Panc1 (cell line): ENCODE measurements around the gene SUSD4. TPM values are rescaled to one million over a fixed set of nuclear protein-coding genes. Genes with fewer than 3 reads are reported as not detected.

Experiments
- ATAC-seq: fragments of 200-7000 bp; cut with Tn5 transposase; 2 replicates; pipeline ENCODE4 v1.9.1; 2020; ENCODE audit warnings: mild to moderate bottlenecking, moderate library complexity
- BruUV-seq: library from RNA; stranded (reverse); fragments of 400-500 nt; replicated peaks from 2 replicates; lab custom pipeline; 2021; lab: Mats Ljungman, UMichigan
- CTCF ChIA-PET: fragments of 300-600 bp; sonication (Branson Sonifier 250); formaldehyde crosslinking; loops from one replicate; lab custom pipeline; 2022; ENCODE audit warnings: antibody characterized with exemption; lab: Charles Lee
- POLR2A ChIA-PET: fragments of 300-600 bp; sonication (Branson Sonifier 250); formaldehyde crosslinking; loops from one replicate; lab custom pipeline; 2022; ENCODE audit warnings: antibody characterized with exemption; lab: Charles Lee
- DNase-seq: peaks from one replicate; pipeline ENCODE4 v3.0.0-alpha.2; 2010; ENCODE audit warnings: low read depth, low spot score
- H3K27ac ChIP-seq: 2 replicates; pipeline ENCODE4 v1.5.1; 2011; ENCODE audit warnings: mild to moderate bottlenecking, low read length, inconsistent platforms
- H3K27me3 ChIP-seq: fragments of 200-500 bp; sonication (Bioruptor generic); 2 replicates; pipeline ENCODE4 v1.6.0; 2014; ENCODE audit warnings: low read length, inconsistent platforms; ENCODE audit not compliant: control insufficient read depth, insufficient read depth
- H3K36me3 ChIP-seq: fragments of 200-500 bp; sonication (Bioruptor generic); 2 replicates; pipeline ENCODE4 v1.5.1; 2014; ENCODE audit warnings: inconsistent platforms, mild to moderate bottlenecking, low read length, moderate library complexity; ENCODE audit not compliant: control insufficient read depth, insufficient read depth
- H3K4me1 ChIP-seq: 2 replicates; pipeline ENCODE4 v1.5.1; 2011; ENCODE audit warnings: inconsistent platforms, mild to moderate bottlenecking, low read length, moderate library complexity; ENCODE audit not compliant: control insufficient read depth, insufficient read depth
- H3K4me3 ChIP-seq, 2 experiments: 2 replicates each; pipeline ENCODE4 v1.5.1; 2011 to 2012; ENCODE audit warnings: low read depth in 2 of 2, low read length in 2 of 2, mild to moderate bottlenecking in 2 of 2, inconsistent platforms in 1 of 2, moderate library complexity in 1 of 2
- H3K9me3 ChIP-seq: fragments of 200-500 bp; sonication (Bioruptor generic); 2 replicates; pipeline ENCODE4 v1.5.1; 2014; ENCODE audit warnings: low read depth, mild to moderate bottlenecking, inconsistent platforms, low read length, moderate library complexity; ENCODE audit not compliant: control insufficient read depth, insufficient read depth
- POLR2AphosphoS5 ChIP-seq: IDR thresholded peaks from 2 replicates; pipeline ENCODE4 v1.6.1; 2012; ENCODE audit warnings: mild to moderate bottlenecking, low read depth, low read length, moderate library complexity
- SIN3A ChIP-seq: IDR thresholded peaks from 2 replicates; pipeline ENCODE4 v1.6.1; 2012; ENCODE audit warnings: low read depth, mild to moderate bottlenecking, low read length, moderate library complexity, borderline replicate concordance; ENCODE audit not compliant: insufficient read depth
- TCF7L2 ChIP-seq: IDR thresholded peaks from 2 replicates; pipeline ENCODE4 v1.6.1; 2011; ENCODE audit warnings: mild to moderate bottlenecking, low read depth, low read length, inconsistent platforms
- in situ Hi-C: cut with HindIII; loops from 2 replicates; pipeline ENCODE4 v1.10.0; 2016; ENCODE audit warnings: low sequenced_read_pairs, low pct_unique_long_range_greater_than_20kb
- intact Hi-C: fragments of 100-400 bp; cut with micrococcal nuclease; formaldehyde crosslinking; loops from one replicate; pipeline ENCODE4 v1.10.0; 2022; ENCODE audit not compliant: unreplicated experiment
- total RNA-seq: library from RNA; stranded (reverse); gene quantifications from one replicate; pipeline ENCODE4 v1.2.1, GENCODE V29; 2021; ENCODE audit not compliant: unreplicated experiment
- TF ChIP-seq, protein P1 (sequence below): fragments of 450-650 bp; IDR thresholded peaks from 2 replicates; pipeline ENCODE4 v1.5.1; 2017; ENCODE audit warnings: mild to moderate bottlenecking
- TF ChIP-seq, protein P2 (sequence below), 2 experiments: IDR thresholded peaks; 2 replicates each; pipeline ENCODE4 v1.6.1; 2011 to 2012; ENCODE audit warnings: low read depth in 2 of 2, control low read depth in 1 of 2, low read length in 1 of 2, mild to moderate bottlenecking in 1 of 2, moderate library complexity in 1 of 2; ENCODE audit not compliant: insufficient read depth in 1 of 2

Gene SUSD4
- total RNA-seq, 1 experiment from 2014 or later = 0.28 TPM

- no peaks in the 10 kb centered on the region for H3K36me3 ChIP-seq
- TF ChIP-seq, protein P1, sequence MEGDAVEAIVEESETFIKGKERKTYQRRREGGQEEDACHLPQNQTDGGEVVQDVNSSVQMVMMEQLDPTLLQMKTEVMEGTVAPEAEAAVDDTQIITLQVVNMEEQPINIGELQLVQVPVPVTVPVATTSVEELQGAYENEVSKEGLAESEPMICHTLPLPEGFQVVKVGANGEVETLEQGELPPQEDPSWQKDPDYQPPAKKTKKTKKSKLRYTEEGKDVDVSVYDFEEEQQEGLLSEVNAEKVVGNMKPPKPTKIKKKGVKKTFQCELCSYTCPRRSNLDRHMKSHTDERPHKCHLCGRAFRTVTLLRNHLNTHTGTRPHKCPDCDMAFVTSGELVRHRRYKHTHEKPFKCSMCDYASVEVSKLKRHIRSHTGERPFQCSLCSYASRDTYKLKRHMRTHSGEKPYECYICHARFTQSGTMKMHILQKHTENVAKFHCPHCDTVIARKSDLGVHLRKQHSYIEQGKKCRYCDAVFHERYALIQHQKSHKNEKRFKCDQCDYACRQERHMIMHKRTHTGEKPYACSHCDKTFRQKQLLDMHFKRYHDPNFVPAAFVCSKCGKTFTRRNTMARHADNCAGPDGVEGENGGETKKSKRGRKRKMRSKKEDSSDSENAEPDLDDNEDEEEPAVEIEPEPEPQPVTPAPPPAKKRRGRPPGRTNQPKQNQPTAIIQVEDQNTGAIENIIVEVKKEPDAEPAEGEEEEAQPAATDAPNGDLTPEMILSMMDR = no peak
- H3K4me1 ChIP-seq = no peaks in the 10 kb centered on the region
- POLR2A ChIA-PET = no interaction called here
- ATAC-seq = no peak
- H3K4me3 ChIP-seq = no peak overlapping the region
- BruUV-seq = no TSS peak
- peaks cover 9% of the 10 kb centered on the region for H3K27me3 ChIP-seq
- intact Hi-C loops (no loop called here), in situ Hi-C loops (no loop called here)
- H3K9me3 ChIP-seq = no peaks in the 10 kb centered on the region
- no peak for DNase-seq
- CTCF ChIA-PET = no interaction called here
- no peak overlapping the region for H3K27ac ChIP-seq
Measured at GRCh38 chr1:223245983-223246382, 118.0 kb downstream of the SUSD4 start.

DNA sequence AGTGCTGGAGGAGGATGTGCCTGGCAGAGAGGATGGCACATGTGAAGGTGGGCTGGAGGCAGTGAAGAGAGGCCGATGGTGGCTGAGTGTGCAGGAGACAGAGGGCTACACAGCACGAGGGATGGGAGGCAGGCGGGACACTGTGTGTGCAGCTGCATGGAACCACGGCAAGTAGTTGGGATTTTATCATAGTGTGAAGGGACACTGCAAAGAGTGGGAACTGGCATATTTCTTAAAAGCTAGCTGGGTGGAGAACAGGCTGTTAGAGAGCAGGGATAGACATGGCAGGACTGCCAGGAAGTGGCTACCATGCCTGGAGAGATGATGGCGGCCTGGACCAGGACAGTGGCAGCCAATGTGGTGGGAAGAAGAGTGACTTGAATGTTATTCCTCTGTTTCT is 118.6 kb downstream of the SUSD4 start:
- Histone ChIP-seq H3K27ac (no peak overlapping the region), H3K9me3 (no peaks in the 10 kb centered on the region), H3K4me1 (no peaks in the 10 kb centered on the region), H3K4me3 (no peak overlapping the region), H3K27me3 (peaks cover 9% of the 10 kb centered on the region), H3K36me3 (no peaks in the 10 kb centered on the region)
- ATAC-seq (no peak), DNase-seq (no peak)
- no TSS peak for BruUV-seq
- ChIA-PET CTCF (no interaction called here), POLR2A (no interaction called here)
- in situ Hi-C loops (no loop called here), intact Hi-C loops (no loop called here)
- TF ChIP-seq, protein P1 = no peak
- TF ChIP-seq TCF7L2 (no peak), POLR2AphosphoS5 (no peak), SIN3A (no peak)
- TF ChIP-seq, protein P2, sequence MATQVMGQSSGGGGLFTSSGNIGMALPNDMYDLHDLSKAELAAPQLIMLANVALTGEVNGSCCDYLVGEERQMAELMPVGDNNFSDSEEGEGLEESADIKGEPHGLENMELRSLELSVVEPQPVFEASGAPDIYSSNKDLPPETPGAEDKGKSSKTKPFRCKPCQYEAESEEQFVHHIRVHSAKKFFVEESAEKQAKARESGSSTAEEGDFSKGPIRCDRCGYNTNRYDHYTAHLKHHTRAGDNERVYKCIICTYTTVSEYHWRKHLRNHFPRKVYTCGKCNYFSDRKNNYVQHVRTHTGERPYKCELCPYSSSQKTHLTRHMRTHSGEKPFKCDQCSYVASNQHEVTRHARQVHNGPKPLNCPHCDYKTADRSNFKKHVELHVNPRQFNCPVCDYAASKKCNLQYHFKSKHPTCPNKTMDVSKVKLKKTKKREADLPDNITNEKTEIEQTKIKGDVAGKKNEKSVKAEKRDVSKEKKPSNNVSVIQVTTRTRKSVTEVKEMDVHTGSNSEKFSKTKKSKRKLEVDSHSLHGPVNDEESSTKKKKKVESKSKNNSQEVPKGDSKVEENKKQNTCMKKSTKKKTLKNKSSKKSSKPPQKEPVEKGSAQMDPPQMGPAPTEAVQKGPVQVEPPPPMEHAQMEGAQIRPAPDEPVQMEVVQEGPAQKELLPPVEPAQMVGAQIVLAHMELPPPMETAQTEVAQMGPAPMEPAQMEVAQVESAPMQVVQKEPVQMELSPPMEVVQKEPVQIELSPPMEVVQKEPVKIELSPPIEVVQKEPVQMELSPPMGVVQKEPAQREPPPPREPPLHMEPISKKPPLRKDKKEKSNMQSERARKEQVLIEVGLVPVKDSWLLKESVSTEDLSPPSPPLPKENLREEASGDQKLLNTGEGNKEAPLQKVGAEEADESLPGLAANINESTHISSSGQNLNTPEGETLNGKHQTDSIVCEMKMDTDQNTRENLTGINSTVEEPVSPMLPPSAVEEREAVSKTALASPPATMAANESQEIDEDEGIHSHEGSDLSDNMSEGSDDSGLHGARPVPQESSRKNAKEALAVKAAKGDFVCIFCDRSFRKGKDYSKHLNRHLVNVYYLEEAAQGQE (IDR thresholded peaks at IDR 0.05; ENCODE audit: insufficient read depth in 1 of 2, low read depth in 2 of 2, low read length in 1 of 2) = no peak
